Measurements from ENCODE around the gene HOXB7. TPM values are rescaled to one million over a fixed set of nuclear protein-coding genes. Genes with fewer than 3 reads are reported as not detected.

The HOXB7 gene
- total RNA-seq, 1 experiment from 2014 or later = 28.2 TPM

- no peak for DNase-seq
- H3K27me3 ChIP-seq (ENCODE audit: insufficient read depth, low read depth) = peaks cover 56% of the 10 kb centered on the region
- no peak overlapping the region for H3K27ac ChIP-seq
- ChIA-PET POLR2A (ENCODE audit: unreplicated experiment) (no interaction called here), CTCF (no interaction called here)
- no peak overlapping the region for H3K4me3 ChIP-seq
- TF ChIP-seq EZH2 (IDR thresholded peaks at IDR 0.05; ENCODE audit: low read depth) = no peak
- no peak for TF ChIP-seq CTCF (conservative IDR thresholded peaks at IDR 0.05)
- no peaks in the 10 kb centered on the region for H3K9me2 ChIP-seq (ENCODE audit: insufficient read depth)
- no peaks in the 10 kb centered on the region for H3K79me2 ChIP-seq (ENCODE audit: low read depth)
- intact Hi-C loops (cut with micrococcal nuclease; ENCODE audit: unreplicated experiment) = no loop called here
- 0 out of 2 replicates have a peak, but pooled peaks cover 2% of the 10 kb centered on the region for H3F3A ChIP-seq (ENCODE audit: insufficient read depth, low read depth)
- H2AFZ ChIP-seq = no peak overlapping the region
- no peak overlapping the region for H3K4me2 ChIP-seq
- no peaks in the 10 kb centered on the region for H3K9me3 ChIP-seq (ENCODE audit: insufficient read depth, low read depth)
- H4K20me1 ChIP-seq (ENCODE audit: insufficient read depth) = no peaks in the 10 kb centered on the region
- peaks cover 2% of the 10 kb centered on the region; the same call in 1 of the 2 replicates for H3K4me1 ChIP-seq (replicated peaks; ENCODE audit: insufficient read depth)
- no peaks in the 10 kb centered on the region for H3K36me3 ChIP-seq (ENCODE audit: low read depth)
- BruUV-seq (replicated peaks) = no TSS peak
These were observed 21.1 kb upstream of the HOXB7 start for GRCh38 chr17:48631693-48632578.

DNA sequence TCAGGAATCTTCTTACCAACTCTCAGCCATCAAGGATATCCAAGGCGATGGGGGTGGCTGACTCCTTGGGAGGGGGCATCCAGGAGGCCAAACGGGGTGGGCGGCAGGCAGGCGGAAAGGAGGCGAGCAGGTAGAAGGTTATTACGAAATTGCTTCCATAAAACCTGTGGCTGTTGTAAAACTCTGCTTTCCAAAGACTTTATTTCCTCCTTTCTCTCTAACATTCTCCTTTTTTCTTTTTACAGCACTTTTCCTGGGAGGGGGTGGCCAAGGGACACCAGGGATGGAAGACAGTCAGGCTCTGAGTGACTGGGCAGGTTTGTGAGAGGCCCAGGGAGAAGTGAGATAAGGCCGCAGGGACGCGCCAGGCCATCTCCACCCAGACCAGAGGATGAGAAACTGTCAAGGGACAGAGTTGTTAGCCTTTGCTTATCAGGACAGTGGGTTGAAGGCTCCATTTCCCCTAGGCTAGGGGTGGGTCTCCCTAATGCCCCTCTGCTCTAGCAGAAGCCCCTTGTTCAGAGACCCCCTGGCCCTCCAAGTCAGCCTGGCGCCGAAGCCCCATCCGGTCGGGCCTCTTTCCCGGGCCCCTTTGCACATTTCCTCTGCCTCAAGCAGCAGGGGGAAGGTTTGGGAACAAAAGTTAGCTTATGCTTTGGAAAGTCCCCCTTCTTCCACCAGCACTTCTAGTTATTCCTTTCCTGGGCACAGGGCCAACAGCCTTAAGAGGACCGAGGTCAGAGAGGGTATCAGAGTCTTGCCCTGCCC lies 20.3 kb upstream of the HOXB7 start:
- CTCF ChIA-PET = no interaction called here
- no peak overlapping the region for H2AFZ ChIP-seq
- BruUV-seq (replicated peaks) = no TSS peak
- H4K20me1 ChIP-seq (ENCODE audit: insufficient read depth) = no peaks in the 10 kb centered on the region
- H3K36me3 ChIP-seq (ENCODE audit: low read depth) = no peaks in the 10 kb centered on the region
- H3K4me3 ChIP-seq = no peak overlapping the region
- no peak overlapping the region for H3K27ac ChIP-seq
- peaks cover 50% of the 10 kb centered on the region for H3K27me3 ChIP-seq (ENCODE audit: insufficient read depth, low read depth)
- DNase-seq = no peak
- POLR2A ChIA-PET (ENCODE audit: unreplicated experiment) = no interaction called here
- no peaks in the 10 kb centered on the region for H3K79me2 ChIP-seq (ENCODE audit: low read depth)
- no peak for TF ChIP-seq EZH2 (IDR thresholded peaks at IDR 0.05; ENCODE audit: low read depth)
- TF ChIP-seq CTCF (conservative IDR thresholded peaks at IDR 0.05) = no peak
- no peaks in the 10 kb centered on the region for H3K9me2 ChIP-seq (ENCODE audit: insufficient read depth)
- intact Hi-C loops (cut with micrococcal nuclease; ENCODE audit: unreplicated experiment) = no loop called here
- H3F3A ChIP-seq (ENCODE audit: insufficient read depth, low read depth) = 0 out of 2 replicates have a peak, but pooled peaks cover 2% of the 10 kb centered on the region
- no peak overlapping the region for H3K4me2 ChIP-seq
- peaks cover 3% of the 10 kb centered on the region; the same call in 1 of the 2 replicates for H3K4me1 ChIP-seq (replicated peaks; ENCODE audit: insufficient read depth)
- H3K9me3 ChIP-seq (ENCODE audit: insufficient read depth, low read depth) = no peaks in the 10 kb centered on the region

DNA sequence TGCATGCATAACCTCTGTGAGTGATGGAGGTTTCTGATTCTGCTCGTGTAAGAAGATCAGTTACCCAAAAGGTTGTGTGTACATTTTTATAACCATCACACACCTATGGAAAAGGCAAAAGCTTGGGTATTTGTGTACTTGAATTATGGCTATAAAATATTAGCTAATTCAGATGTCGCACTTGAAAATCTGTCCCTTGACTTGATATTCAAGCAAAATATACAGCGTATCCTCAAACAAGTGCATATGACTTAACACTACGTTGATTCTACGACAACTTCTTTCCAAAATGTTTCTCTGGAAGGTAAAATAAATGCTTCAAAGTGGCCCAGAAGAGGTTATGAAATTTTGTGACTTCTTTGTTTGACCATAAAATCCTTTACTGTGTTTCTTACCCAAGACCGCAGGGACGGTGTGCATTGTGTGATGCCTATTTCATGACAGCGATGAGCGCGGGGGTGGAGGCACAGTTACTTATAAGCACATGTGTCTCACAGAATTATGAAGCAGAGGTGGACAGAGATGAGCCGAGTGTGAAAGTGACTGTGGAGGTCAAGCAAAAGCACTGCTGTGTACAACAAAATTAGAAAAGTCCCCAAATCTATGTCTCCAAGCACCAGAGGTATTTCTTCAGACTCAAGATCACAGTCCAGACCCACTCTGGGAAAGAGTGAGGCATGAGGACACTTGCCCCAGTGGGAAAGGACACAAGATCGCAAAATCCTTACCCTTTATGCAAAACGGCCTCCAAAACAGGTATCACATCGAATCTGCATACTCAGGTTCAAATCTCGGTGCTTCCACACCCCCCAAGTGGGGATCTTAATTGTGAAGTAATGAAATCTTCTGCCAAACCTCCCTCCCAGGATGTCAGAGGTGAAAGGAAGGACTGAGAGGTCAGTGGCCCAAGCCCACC lies 19.4 kb upstream of the HOXB7 start:
- POLR2A ChIA-PET (ENCODE audit: unreplicated experiment) = no interaction called here
- intact Hi-C loops (cut with micrococcal nuclease; ENCODE audit: unreplicated experiment) = no loop called here
- CTCF ChIA-PET = no interaction called here

More for the DNA sequence above, 19.4 kb upstream of the HOXB7 start:
- Histone ChIP-seq H3K4me2 (no peak overlapping the region), H2AFZ (no peak overlapping the region), H3K4me3 (no peak overlapping the region), H3F3A (ENCODE audit: insufficient read depth, low read depth) (peaks cover 8% of the 10 kb centered on the region; the same call in 1 of the 2 replicates), H3K4me1 (replicated peaks; ENCODE audit: insufficient read depth) (peaks cover 3% of the 10 kb centered on the region; the same call in 1 of the 2 replicates), H3K27ac (no peak overlapping the region), H3K27me3 (ENCODE audit: insufficient read depth, low read depth) (peaks cover 42% of the 10 kb centered on the region), H3K9me2 (ENCODE audit: insufficient read depth) (no peaks in the 10 kb centered on the region), H3K79me2 (ENCODE audit: low read depth) (no peaks in the 10 kb centered on the region), H3K9me3 (ENCODE audit: insufficient read depth, low read depth) (no peaks in the 10 kb centered on the region), H4K20me1 (ENCODE audit: insufficient read depth) (no peaks in the 10 kb centered on the region), H3K36me3 (ENCODE audit: low read depth) (no peaks in the 10 kb centered on the region)
- no TSS peak for BruUV-seq (replicated peaks)
- no peak for DNase-seq
- TF ChIP-seq CTCF (conservative IDR thresholded peaks at IDR 0.05) (no peak), EZH2 (IDR thresholded peaks at IDR 0.05; ENCODE audit: low read depth) (no peak)
